GM10266 (cell line): ENCODE measurements around the gene CREB5.

Experiments
- DNase-seq: peaks from one replicate; pipeline ENCODE4 v3.0.0; 2012; ENCODE audit errors: extremely low spot score
- CTCF ChIP-seq: IDR thresholded peaks from 2 replicates; pipeline ENCODE4 v1.5.1; 2012; ENCODE audit warnings: mild to moderate bottlenecking, low read depth; ENCODE audit not compliant: control insufficient read depth, insufficient read depth; ENCODE audit errors: missing control alignments

Gene CREB5

DNA sequence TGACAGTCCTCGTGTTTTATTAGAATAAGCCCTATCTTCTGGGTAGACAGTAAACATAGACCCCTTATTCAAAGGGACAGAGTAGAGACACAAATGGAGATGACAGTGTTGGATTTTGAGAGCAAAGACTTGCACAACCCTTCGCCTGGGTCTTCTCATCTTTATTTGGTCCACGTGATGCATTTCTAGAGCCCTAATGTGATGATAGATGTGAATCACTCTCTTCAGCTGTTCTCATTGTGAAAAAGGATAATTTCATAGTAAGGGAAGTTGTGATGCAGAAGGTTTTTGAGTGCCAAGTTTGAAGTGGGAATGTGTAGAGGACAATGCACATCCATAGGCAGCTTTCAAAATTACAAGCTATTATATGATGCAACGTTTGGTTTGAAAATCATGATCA, 86.3 kb downstream of the CREB5 start:
- no peak for TF ChIP-seq CTCF

GRCh38 chr7:28500138-28500537, 87.8 kb downstream of the CREB5 start:
- no peak for DNase-seq
- no peak for TF ChIP-seq CTCF

More for the DNA sequence above, 86.3 kb downstream of the CREB5 start:
- no peak for DNase-seq

GRCh38 chr7:28502408-28502807, 90.1 kb downstream of the CREB5 start:
- no peak for DNase-seq
- no peak for TF ChIP-seq CTCF

GRCh38 chr7:28503396-28503795, 91.1 kb downstream of the CREB5 start:
- TF ChIP-seq CTCF = no peak
- DNase-seq = no peak

- DNase-seq = no peak
- TF ChIP-seq CTCF = no peak
Measured at GRCh38 chr7:28505014-28505413, 92.7 kb downstream of the CREB5 start.

DNA sequence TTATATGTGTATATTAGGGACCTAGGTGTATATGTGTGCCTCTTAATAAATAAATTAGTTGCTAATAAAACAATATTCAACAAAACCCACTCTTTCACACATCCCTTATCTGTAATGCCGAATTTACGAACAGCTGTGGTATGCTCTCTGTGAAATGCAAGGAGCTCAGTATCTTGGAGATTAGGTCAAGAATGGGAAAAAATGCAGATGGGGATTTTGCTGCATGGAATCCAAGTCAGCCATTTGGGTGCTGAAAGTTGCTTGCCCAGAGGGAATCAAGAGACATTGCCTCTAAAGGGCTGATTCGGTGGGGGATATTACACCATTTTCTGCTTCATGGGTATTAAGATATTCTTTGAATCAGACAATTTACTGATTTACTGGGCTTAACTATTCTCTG, 93.5 kb downstream of the CREB5 start:
- TF ChIP-seq CTCF = no peak
- no peak for DNase-seq

DNA sequence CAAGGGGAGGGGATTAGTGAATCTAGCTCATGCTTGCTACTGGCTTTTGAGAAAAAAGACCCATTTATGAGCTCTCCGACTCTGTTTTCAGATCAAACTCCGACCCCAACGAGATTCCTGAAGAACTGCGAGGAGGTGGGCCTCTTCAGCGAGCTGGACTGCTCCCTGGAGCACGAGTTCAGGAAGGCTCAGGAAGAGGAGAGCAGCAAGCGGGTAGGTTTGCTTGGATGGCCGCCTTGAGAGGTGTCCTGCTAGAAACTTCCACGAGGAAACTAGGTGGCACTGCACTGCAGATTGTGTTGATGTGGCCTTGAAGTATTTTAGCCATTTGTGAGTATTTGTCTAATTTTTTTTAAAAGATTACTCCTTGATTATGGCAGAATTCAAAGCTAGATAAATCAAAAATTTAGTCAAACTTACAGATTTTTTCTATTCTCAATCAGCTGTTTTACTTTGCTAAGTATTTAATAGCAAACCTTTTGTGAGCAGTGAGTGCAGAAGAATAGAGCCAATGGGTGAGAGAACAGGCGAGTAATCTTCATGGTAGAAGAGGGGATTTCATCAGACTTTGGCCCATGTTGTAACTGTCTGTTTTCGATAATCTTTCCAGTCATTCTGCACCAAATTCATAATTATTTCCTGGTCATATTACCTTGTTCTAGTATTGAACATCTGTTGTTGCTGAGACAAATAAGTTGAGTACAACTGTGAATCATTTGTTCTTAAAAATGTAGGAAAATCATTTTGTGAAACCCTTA, 95.4 kb downstream of the CREB5 start:
- no peak for TF ChIP-seq CTCF
- DNase-seq = no peak
